ENCODE measurements around the gene SLC7A4.
"Not testable (repeated sequence)": the region's sequence is repeated elsewhere in the genome, so short reads cannot be mapped to it uniquely, and the experiment has no call there.

DNA sequence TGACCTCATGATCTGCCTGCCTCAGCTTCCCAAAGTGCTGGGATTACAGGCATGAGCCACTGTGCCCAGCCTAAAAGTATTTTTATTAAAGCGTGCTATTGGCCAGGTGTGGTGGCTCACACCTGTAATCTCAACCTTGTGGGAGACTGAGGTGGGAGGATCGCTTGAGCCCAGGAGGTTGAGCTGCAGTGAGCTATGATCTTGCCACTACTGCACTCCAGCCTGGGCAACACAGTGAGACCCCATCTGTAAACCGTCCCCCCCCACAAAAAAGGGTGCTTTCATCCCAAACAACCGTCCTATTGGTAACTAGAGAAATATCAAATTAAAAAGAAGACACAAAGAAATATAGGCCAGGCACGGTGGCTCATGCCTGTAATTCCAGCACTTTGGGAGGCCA is 6.8 kb upstream of the SLC7A4 start:
- TF ChIP-seq, protein P1, sequence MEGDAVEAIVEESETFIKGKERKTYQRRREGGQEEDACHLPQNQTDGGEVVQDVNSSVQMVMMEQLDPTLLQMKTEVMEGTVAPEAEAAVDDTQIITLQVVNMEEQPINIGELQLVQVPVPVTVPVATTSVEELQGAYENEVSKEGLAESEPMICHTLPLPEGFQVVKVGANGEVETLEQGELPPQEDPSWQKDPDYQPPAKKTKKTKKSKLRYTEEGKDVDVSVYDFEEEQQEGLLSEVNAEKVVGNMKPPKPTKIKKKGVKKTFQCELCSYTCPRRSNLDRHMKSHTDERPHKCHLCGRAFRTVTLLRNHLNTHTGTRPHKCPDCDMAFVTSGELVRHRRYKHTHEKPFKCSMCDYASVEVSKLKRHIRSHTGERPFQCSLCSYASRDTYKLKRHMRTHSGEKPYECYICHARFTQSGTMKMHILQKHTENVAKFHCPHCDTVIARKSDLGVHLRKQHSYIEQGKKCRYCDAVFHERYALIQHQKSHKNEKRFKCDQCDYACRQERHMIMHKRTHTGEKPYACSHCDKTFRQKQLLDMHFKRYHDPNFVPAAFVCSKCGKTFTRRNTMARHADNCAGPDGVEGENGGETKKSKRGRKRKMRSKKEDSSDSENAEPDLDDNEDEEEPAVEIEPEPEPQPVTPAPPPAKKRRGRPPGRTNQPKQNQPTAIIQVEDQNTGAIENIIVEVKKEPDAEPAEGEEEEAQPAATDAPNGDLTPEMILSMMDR (IDR thresholded peaks at IDR 0.05): not testable (repeated sequence)
- not testable (repeated sequence) for TF ChIP-seq POLR2A (IDR thresholded peaks at IDR 0.05)

Data from adrenal gland (tissue), 5 donors.